ENCODE data around the gene PDE6H.

The PDE6H gene

GRCh38 chr12:14972816-14973215, at the start of gene PDE6H:
TSS of gene PDE6H (plus strand) at chr12:14973042. CDS start at chr12:14978013, 4,971 bp downstream.
- Histone ChIP-seq H4K20me1 (no peaks in the 10 kb centered on the region), H3K9ac (no peak within 1 kb of the TSS), H3K27ac (no peak within 1 kb of the TSS), H3K27me3 (no peaks in the 10 kb centered on the region), H3K36me3 (no peaks in the 10 kb centered on the region), H3K4me3 (no peak within 1 kb of the TSS), H3K4me2 (peak within 1 kb of the TSS in 2 of 11 experiments; percentile 33 to 38; a peak in 4 of 22 replicates), H3K4me1 (peaks cover 0 to 61% (median 4%) of the 10 kb centered on the region in 10 experiments; a peak in 8 of 20 replicates), H3K9me3 (replicated peaks in 1 of 11) (peaks cover 0 to 9% (median 0%) of the 10 kb centered on the region in 11 experiments; a peak in 5 of 22 replicates)
- no peak for TF ChIP-seq Cebpa-rat (IDR thresholded peaks at IDR 0.05)

DNA sequence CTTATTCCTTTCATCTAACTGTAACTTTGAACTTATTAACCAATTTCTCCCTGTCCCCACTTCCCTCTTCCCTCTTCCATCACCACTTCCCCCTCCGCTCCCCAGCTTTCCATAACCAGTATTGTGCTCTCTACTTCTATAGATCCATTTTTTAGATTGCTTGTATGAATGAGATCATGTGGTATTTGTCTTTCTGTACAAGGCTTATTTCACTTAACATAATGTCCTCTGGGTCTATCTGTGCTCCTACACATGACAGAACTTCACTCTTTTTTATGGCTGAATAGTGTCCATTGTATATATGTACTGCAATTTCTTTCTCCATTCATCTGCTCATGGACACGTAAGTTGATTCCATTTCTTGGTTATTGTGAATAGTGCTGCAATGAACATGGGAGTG, 48.9 kb upstream of the PDE6H start:
- H3K27me3 ChIP-seq, result no peaks in the 10 kb centered on the region
- H3K4me3 ChIP-seq, result no peak overlapping the region
- peaks cover 0 to 6% (median 3%) of the 10 kb centered on the region in 11 experiments; a peak in 1 of 22 replicates for H3K9me3 ChIP-seq (replicated peaks in 1 of 11)
- TF ChIP-seq Cebpa-rat (IDR thresholded peaks at IDR 0.05), result no peak
- no peaks in the 10 kb centered on the region for H4K20me1 ChIP-seq
- H3K36me3 ChIP-seq, result peaks cover 25 to 51% (median 31%) of the 10 kb centered on the region in 11 experiments
- no peak overlapping the region for H3K9ac ChIP-seq
- no peak overlapping the region for H3K4me2 ChIP-seq
- peaks cover 0 to 9% (median 6%) of the 10 kb centered on the region in 10 experiments; a peak in 8 of 20 replicates for H3K4me1 ChIP-seq
- no peak overlapping the region for H3K27ac ChIP-seq

GRCh38 chr12:14924541-14924940, 48.3 kb upstream of the PDE6H start:
- no peak overlapping the region for H3K4me2 ChIP-seq
- no peak for TF ChIP-seq Cebpa-rat (IDR thresholded peaks at IDR 0.05)
- peaks cover 0 to 6% (median 3%) of the 10 kb centered on the region in 11 experiments; a peak in 1 of 22 replicates for H3K9me3 ChIP-seq (replicated peaks in 1 of 11)
- no peaks in the 10 kb centered on the region for H3K27me3 ChIP-seq
- peaks cover 0 to 9% (median 6%) of the 10 kb centered on the region in 10 experiments; a peak in 8 of 20 replicates for H3K4me1 ChIP-seq
- H3K27ac ChIP-seq, result no peak overlapping the region
- H4K20me1 ChIP-seq, result no peaks in the 10 kb centered on the region
- peaks cover 19 to 51% (median 30%) of the 10 kb centered on the region in 11 experiments for H3K36me3 ChIP-seq
- no peak overlapping the region for H3K9ac ChIP-seq
- no peak overlapping the region for H3K4me3 ChIP-seq

DNA sequence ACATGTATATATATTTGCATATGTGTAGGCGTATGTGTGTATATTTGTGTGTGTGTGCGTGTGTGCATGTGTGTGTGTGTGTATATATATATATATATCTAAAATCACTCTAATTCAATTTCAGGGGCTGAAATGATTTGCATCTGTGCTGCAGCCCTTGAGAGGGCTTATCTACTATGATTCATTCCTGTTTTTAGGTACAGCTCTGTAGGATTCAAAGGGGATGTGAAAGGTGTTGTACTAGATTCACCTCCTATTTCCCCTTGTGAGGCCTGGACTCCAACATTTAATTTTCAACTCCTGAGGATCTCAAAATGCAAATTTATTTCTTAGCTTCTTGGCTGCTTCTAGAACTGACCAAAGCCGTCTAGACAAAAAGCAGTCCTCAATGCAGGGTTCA, 45.6 kb upstream of the PDE6H start:
- no peak overlapping the region for H3K4me2 ChIP-seq
- H3K4me1 ChIP-seq, result peaks cover 0 to 10% (median 0%) of the 10 kb centered on the region in 10 experiments; a peak in 7 of 20 replicates
- no peak overlapping the region for H3K9ac ChIP-seq
- TF ChIP-seq Cebpa-rat (IDR thresholded peaks at IDR 0.05), result no peak
- no peak overlapping the region for H3K4me3 ChIP-seq
- H3K27ac ChIP-seq, result no peak overlapping the region
- no peaks in the 10 kb centered on the region for H4K20me1 ChIP-seq
- H3K27me3 ChIP-seq, result no peaks in the 10 kb centered on the region
- peaks cover 0 to 6% (median 1%) of the 10 kb centered on the region in 11 experiments; a peak in 1 of 22 replicates for H3K9me3 ChIP-seq (replicated peaks in 1 of 11)
- H3K36me3 ChIP-seq, result peaks cover 9 to 57% (median 27%) of the 10 kb centered on the region in 11 experiments; a peak in 21 of 22 replicates

- H3K4me3 ChIP-seq, result no peak overlapping the region
- H3K9ac ChIP-seq, result no peak overlapping the region
- peaks cover 0 to 10% (median 0%) of the 10 kb centered on the region in 10 experiments; a peak in 7 of 20 replicates for H3K4me1 ChIP-seq
- no peaks in the 10 kb centered on the region for H3K27me3 ChIP-seq
- no peak overlapping the region for H3K4me2 ChIP-seq
- H3K9me3 ChIP-seq (replicated peaks in 1 of 11), result no peaks in the 10 kb centered on the region
- TF ChIP-seq Cebpa-rat (IDR thresholded peaks at IDR 0.05), result no peak
- no peaks in the 10 kb centered on the region for H4K20me1 ChIP-seq
- peaks cover 20 to 67% (median 44%) of the 10 kb centered on the region in 11 experiments for H3K36me3 ChIP-seq
- H3K27ac ChIP-seq, result no peak overlapping the region
Observed at GRCh38 chr12:14928931-14929330, 43.9 kb upstream of the PDE6H start.

DNA sequence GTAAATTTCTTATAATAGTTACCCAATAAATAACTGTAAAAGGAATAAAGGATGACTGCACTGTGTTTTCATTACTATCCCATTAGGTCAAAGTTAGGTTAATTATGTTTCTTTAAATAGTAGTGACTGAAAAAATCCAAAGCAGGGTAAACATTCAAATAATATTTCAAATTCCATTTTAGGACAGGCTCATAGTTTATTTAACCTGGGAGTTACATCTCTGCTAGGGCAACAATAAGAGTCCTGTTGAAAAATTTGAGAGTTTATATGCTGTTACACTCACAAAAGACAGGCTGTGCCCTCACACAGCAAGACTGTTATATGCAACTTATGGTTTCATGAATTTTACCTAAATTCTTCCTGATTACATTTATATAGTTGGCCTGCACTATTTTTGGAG, 42.5 kb upstream of the PDE6H start:
- Histone ChIP-seq H4K20me1 (no peaks in the 10 kb centered on the region), H3K36me3 (peaks cover 32 to 81% (median 57%) of the 10 kb centered on the region in 11 experiments), H3K27me3 (no peaks in the 10 kb centered on the region), H3K4me3 (no peak overlapping the region), H3K9me3 (replicated peaks in 1 of 11) (no peaks in the 10 kb centered on the region), H3K4me2 (no peak overlapping the region), H3K9ac (no peak overlapping the region), H3K27ac (no peak overlapping the region), H3K4me1 (peaks cover 0 to 10% (median 0%) of the 10 kb centered on the region in 10 experiments; a peak in 6 of 20 replicates)
- no peak for TF ChIP-seq Cebpa-rat (IDR thresholded peaks at IDR 0.05)

GRCh38 chr12:14931359-14931758, 41.5 kb upstream of the PDE6H start:
- no peak for TF ChIP-seq Cebpa-rat (IDR thresholded peaks at IDR 0.05)
- Histone ChIP-seq H3K27ac (no peak overlapping the region), H3K27me3 (no peaks in the 10 kb centered on the region), H3K9ac (no peak overlapping the region), H3K4me3 (no peak overlapping the region), H3K4me1 (peaks cover 0 to 10% (median 0%) of the 10 kb centered on the region in 10 experiments; a peak in 6 of 20 replicates), H4K20me1 (no peaks in the 10 kb centered on the region), H3K4me2 (peak overlapping the region in 3 of 11 experiments; percentile 0 to 26 (median 10); a peak in 3 of 22 replicates), H3K36me3 (peaks cover 42 to 91% (median 68%) of the 10 kb centered on the region in 11 experiments), H3K9me3 (replicated peaks in 1 of 11) (no peaks in the 10 kb centered on the region)

GRCh38 chr12:14931791-14932560, 40.9 kb upstream of the PDE6H start:
- H3K4me3 ChIP-seq, result no peak overlapping the region
- no peak for TF ChIP-seq Cebpa-rat (IDR thresholded peaks at IDR 0.05)
- H3K27ac ChIP-seq, result no peak overlapping the region
- no peaks in the 10 kb centered on the region for H3K9me3 ChIP-seq (replicated peaks in 1 of 11)
- peaks cover 47 to 98% (median 74%) of the 10 kb centered on the region in 11 experiments for H3K36me3 ChIP-seq
- H3K27me3 ChIP-seq, result no peaks in the 10 kb centered on the region
- H3K4me2 ChIP-seq, result peak overlapping the region in 3 of 11 experiments; percentile 0 to 26 (median 10); a peak in 3 of 22 replicates
- peaks cover 0 to 10% (median 0%) of the 10 kb centered on the region in 10 experiments; a peak in 6 of 20 replicates for H3K4me1 ChIP-seq
- H3K9ac ChIP-seq, result no peak overlapping the region
- H4K20me1 ChIP-seq, result no peaks in the 10 kb centered on the region

- Histone ChIP-seq H3K27me3 (no peaks in the 10 kb centered on the region), H3K4me2 (no peak overlapping the region), H3K36me3 (peaks cover 65 to 96% (median 85%) of the 10 kb centered on the region in 11 experiments), H4K20me1 (no peaks in the 10 kb centered on the region), H3K27ac (no peak overlapping the region), H3K9me3 (replicated peaks in 1 of 11) (no peaks in the 10 kb centered on the region), H3K4me1 (peaks cover 0 to 10% (median 4%) of the 10 kb centered on the region in 10 experiments; a peak in 13 of 20 replicates), H3K9ac (no peak overlapping the region), H3K4me3 (no peak overlapping the region)
- TF ChIP-seq Cebpa-rat (IDR thresholded peaks at IDR 0.05), result no peak
Observed at GRCh38 chr12:14934511-14934910, 38.3 kb upstream of the PDE6H start.
